IMR-90 (cell line): ENCODE results near the gene ATP10A. TPM values are rescaled to one million over a fixed set of nuclear protein-coding genes. Genes with fewer than 3 reads are reported as not detected.

Experiments
- ATAC-seq: fragments of 200-7000 bp; cut with Tn5 transposase; 2 replicates; pipeline ENCODE4 v1.9.1; 2020; ENCODE audit warnings: low read depth, mild to moderate bottlenecking, moderate library complexity
- BruUV-seq: library from RNA; stranded (reverse); fragments of 400-500 nt; replicated peaks from 2 replicates; lab custom pipeline; 2021; lab: Mats Ljungman, UMichigan
- CTCF ChIA-PET: fragments of 300-600 bp; formaldehyde crosslinking; extraction: SDS; loops from one replicate; lab custom pipeline; 2021; ENCODE audit warnings: antibody characterized with exemption; lab: Yijun Ruan, JAX
- POLR2A ChIA-PET: fragments of 300-600 bp; sonication (Branson Sonifier 250); formaldehyde crosslinking; loops from one replicate; lab custom pipeline; 2022; ENCODE audit warnings: antibody characterized with exemption; ENCODE audit not compliant: unreplicated experiment; lab: Charles Lee
- DNase-seq: peaks from one replicate; pipeline ENCODE4 v3.0.0; 2013
- H2AFZ ChIP-seq: replicated peaks from 2 replicates; pipeline ENCODE3; 2013; ENCODE audit warnings: low read length, mild to moderate bottlenecking; ENCODE audit not compliant: poor library complexity
- H2AK5ac ChIP-seq: 2 replicates; pipeline ENCODE4 v1.6.1; 2013; ENCODE audit warnings: low read depth, low read length, inconsistent platforms
- H2AK9ac ChIP-seq: replicated peaks from 2 replicates; pipeline ENCODE3; 2013; ENCODE audit warnings: mild to moderate bottlenecking, low read depth, low read length, moderate library complexity; ENCODE audit not compliant: poor library complexity
- H2BK120ac ChIP-seq: 2 replicates; pipeline ENCODE4 v1.6.1; 2013; ENCODE audit warnings: low read depth, low read length, inconsistent platforms
- H2BK15ac ChIP-seq: 3 replicates; pipeline ENCODE4 v1.6.1; 2013; ENCODE audit warnings: low read depth, low read length, inconsistent platforms
- H2BK20ac ChIP-seq: 2 replicates; pipeline ENCODE4 v1.6.1; 2013; ENCODE audit warnings: low read depth, mild to moderate bottlenecking, inconsistent platforms, low read length, moderate library complexity
- H2BK5ac ChIP-seq: 2 replicates; pipeline ENCODE4 v1.6.1; 2013; ENCODE audit warnings: mild to moderate bottlenecking, low read depth, low read length, inconsistent platforms; ENCODE audit not compliant: poor library complexity, severe bottlenecking
- H3K14ac ChIP-seq: replicated peaks from 2 replicates; pipeline ENCODE4 v1.6.1; 2013; ENCODE audit warnings: low read depth, low read length, inconsistent platforms
- H3K18ac ChIP-seq: 2 replicates; pipeline ENCODE4 v1.6.1; 2013; ENCODE audit warnings: low read depth, low read length, control low read depth
- H3K23ac ChIP-seq: 2 replicates; pipeline ENCODE4 v1.6.1; 2013; ENCODE audit warnings: low read depth, low read length, inconsistent platforms
- H3K27ac ChIP-seq: 2 replicates; pipeline ENCODE4 v1.5.1; 2013; ENCODE audit warnings: mild to moderate bottlenecking, control low read depth, low read length; ENCODE audit not compliant: insufficient read depth
- H3K27me3 ChIP-seq: 2 replicates; pipeline ENCODE4 v1.6.1; 2013; ENCODE audit warnings: low read length; ENCODE audit not compliant: control insufficient read depth, insufficient read depth
- H3K36me3 ChIP-seq: 2 replicates; pipeline ENCODE4 v1.6.1; 2013; ENCODE audit warnings: low read length, mixed read lengths; ENCODE audit not compliant: control insufficient read depth, insufficient read depth
- H3K4ac ChIP-seq: 2 replicates; pipeline ENCODE4 v1.6.1; 2013; ENCODE audit warnings: low read depth, low read length, inconsistent platforms
- H3K4me1 ChIP-seq: 2 replicates; pipeline ENCODE4 v1.6.1; 2013; ENCODE audit warnings: low read length, mixed read lengths; ENCODE audit not compliant: control insufficient read depth, insufficient read depth
- H3K4me2 ChIP-seq: 2 replicates; pipeline ENCODE4 v1.6.1; 2013; ENCODE audit warnings: low read depth, mild to moderate bottlenecking, control low read depth, low read length, moderate library complexity
- H3K4me3 ChIP-seq: 2 replicates; pipeline ENCODE4 v1.5.1; 2013; ENCODE audit warnings: low read depth, mild to moderate bottlenecking, control low read depth, low read length, moderate library complexity; ENCODE audit not compliant: insufficient read depth
- H3K56ac ChIP-seq: 2 replicates; pipeline ENCODE4 v1.6.1; 2013; ENCODE audit warnings: low read length, inconsistent platforms; ENCODE audit not compliant: insufficient read depth; ENCODE audit errors: extremely low read depth
- H3K79me1 ChIP-seq, 2 experiments: 2 replicates each; pipeline ENCODE4 v1.6.1; 2013; ENCODE audit warnings: low read length in 2 of 2, inconsistent platforms in 1 of 2, low read depth in 1 of 2
- H3K9ac ChIP-seq: 2 replicates; pipeline ENCODE4 v1.6.1; 2013; ENCODE audit warnings: low read depth, low read length, control low read depth
- H3K9me1 ChIP-seq: 2 replicates; pipeline ENCODE4 v1.6.1; 2013; ENCODE audit warnings: low read length, inconsistent platforms; ENCODE audit not compliant: insufficient read depth
- H3K9me3 ChIP-seq: 2 replicates; pipeline ENCODE4 v1.6.1; 2013; ENCODE audit warnings: low read length; ENCODE audit not compliant: control insufficient read depth, insufficient read depth
- H4K20me1 ChIP-seq: 2 replicates; pipeline ENCODE4 v1.6.1; 2013; ENCODE audit warnings: low read length, inconsistent platforms; ENCODE audit not compliant: insufficient read depth
- H4K5ac ChIP-seq: 2 replicates; pipeline ENCODE4 v1.6.1; 2013; ENCODE audit warnings: mild to moderate bottlenecking, low read depth, low read length, control low read depth
- H4K8ac ChIP-seq, 2 experiments: 2 replicates each; pipeline ENCODE4 v1.6.1; 2013; ENCODE audit warnings: low read depth in 2 of 2, low read length in 2 of 2, control low read depth in 1 of 2, inconsistent platforms in 1 of 2
- H4K91ac ChIP-seq: 2 replicates; pipeline ENCODE4 v1.6.1; 2013; ENCODE audit warnings: low read depth, low read length, inconsistent platforms; ENCODE audit not compliant: insufficient read depth
- BHLHE40 ChIP-seq: fragments of 150-350 bp; IDR thresholded peaks from 2 replicates; pipeline ENCODE4 v1.6.1; 2016; ENCODE audit warnings: mild to moderate bottlenecking, low read depth, low read length
- CEBPB ChIP-seq: IDR thresholded peaks from 2 replicates; pipeline ENCODE4 v1.6.1; 2012; ENCODE audit warnings: low read depth, low read length, improper control_type of control experiment
- CHD1 ChIP-seq: IDR thresholded peaks from 2 replicates; pipeline ENCODE4 v1.6.1; 2012; ENCODE audit warnings: low read depth, low read length, improper control_type of control experiment
- CTCF ChIP-seq: conservative IDR thresholded peaks from 2 replicates; pipeline ENCODE4 v1.5.1; 2012; ENCODE audit warnings: mild to moderate bottlenecking, low read depth, low read length, improper control_type of control experiment
- ELK1 ChIP-seq: fragments of 150-350 bp; IDR thresholded peaks from 2 replicates; pipeline ENCODE4 v1.6.1; 2016; ENCODE audit warnings: low read depth, mild to moderate bottlenecking, low read length, moderate library complexity, borderline replicate concordance
- FOS ChIP-seq: fragments of 150-350 bp; IDR thresholded peaks from 2 replicates; pipeline ENCODE4 v1.6.1; 2016; ENCODE audit warnings: low read depth, low read length
- MAFK ChIP-seq: IDR thresholded peaks from 2 replicates; pipeline ENCODE4 v1.6.1; 2012; ENCODE audit warnings: low read depth, low read length, improper control_type of control experiment
- MAZ ChIP-seq: IDR thresholded peaks from 2 replicates; pipeline ENCODE4 v1.6.1; 2012; ENCODE audit warnings: low read depth, mild to moderate bottlenecking, low read length, improper control_type of control experiment, moderate library complexity, borderline replicate concordance
- MXI1 ChIP-seq: IDR thresholded peaks from 2 replicates; pipeline ENCODE4 v1.6.1; 2012; ENCODE audit warnings: low read depth, mild to moderate bottlenecking, low read length, moderate library complexity, borderline replicate concordance
- RAD21 ChIP-seq: IDR thresholded peaks from 2 replicates; pipeline ENCODE4 v1.6.1; 2012; ENCODE audit warnings: low read length, improper control_type of control experiment
- RCOR1 ChIP-seq: IDR thresholded peaks from 2 replicates; pipeline ENCODE4 v1.6.1; 2012; ENCODE audit warnings: mild to moderate bottlenecking, low read length, improper control_type of control experiment; ENCODE audit not compliant: insufficient replicate concordance
- RFX5 ChIP-seq: IDR thresholded peaks from 2 replicates; pipeline ENCODE4 v1.8.0; 2012; ENCODE audit warnings: low read depth, mild to moderate bottlenecking, low read length, moderate library complexity
- SMC3 ChIP-seq: fragments of 150-350 bp; IDR thresholded peaks from 2 replicates; pipeline ENCODE4 v1.6.1; 2016; ENCODE audit warnings: low read depth, mild to moderate bottlenecking, antibody characterized with exemption, low read length, moderate library complexity
- WGBS, 2 experiments: methylation state at CpG; one replicate each; pipeline versions ENCODE4 v1.1.5 to v1.1.7; 2013; ENCODE audit warnings: missing lambda C conversion rate in 2 of 2; ENCODE audit not compliant: insufficient read length in 1 of 2; ENCODE audit errors: extremely low coverage in 2 of 2; 5-methylcytosine and 5-hydroxymethylcytosine counted together
- dilution Hi-C: fragments of 300-500 bp; cut with HindIII; formaldehyde crosslinking; loops from one replicate; pipeline ENCODE4 v1.14.3; 2018; ENCODE audit warnings: low sequenced_read_pairs; ENCODE audit not compliant: unreplicated experiment
- in situ Hi-C: fragments of 300-500 bp; cut with MboI; formaldehyde crosslinking; loops from 3 replicates; pipeline ENCODE4 v1.14.3; 2019; ENCODE audit warnings: low sequenced_read_pairs, inconsistent platforms, mixed read lengths
- intact Hi-C: fragments of 100-400 bp; cut with micrococcal nuclease; formaldehyde crosslinking; loops from 2 replicates; pipeline ENCODE4 v1.10.0; 2022
- polyA plus RNA-seq, 3 experiments: library from polyadenylated mRNA; depleted of rRNA; stranded (reverse); fragments of >200 nt; gene quantifications; 2 replicates each; pipeline ENCODE4 v1.2.3, GENCODE V29; 2012; ENCODE audit warnings: low replicate concordance in 1 of 3
- total RNA-seq: library from RNA; depleted of rRNA; stranded (reverse); fragments of >200 nt; gene quantifications from 2 replicates; pipeline ENCODE4 v1.2.3, GENCODE V29; 2012
- TF ChIP-seq, protein P1 (sequence below): fragments of 150-350 bp; IDR thresholded peaks from 2 replicates; pipeline ENCODE4 v1.6.1; 2017; ENCODE audit warnings: mild to moderate bottlenecking, antibody characterized with exemption, low read length, low read depth

The ATP10A gene
- total and polyA plus RNA-seq, 2 of the 4 experiments (the other 2 are of a cell fraction), result 13.8 to 16.0 TPM

- Histone ChIP-seq H3K9me1 (peaks cover 15% of the 10 kb centered on the region), H3K4me3 (no peak overlapping the region), H3K23ac (no peak overlapping the region), H3K36me3 (no peaks in the 10 kb centered on the region; the same call in 1 of the 2 replicates), H3K27ac (no peak overlapping the region), H4K8ac (no peak overlapping the region), H2BK120ac (no peak overlapping the region), H3K27me3 (no peaks in the 10 kb centered on the region), H3K9me3 (no peaks in the 10 kb centered on the region), H3K79me1 (peaks cover 10 to 62% of the 10 kb centered on the region in 2 experiments; a peak in 3 of 4 replicates), H2AK5ac (no peak overlapping the region), H3K9ac (no peak overlapping the region), H3K4ac (no peak overlapping the region), H4K5ac (no peak overlapping the region), H2BK5ac (no peak overlapping the region), H3K18ac (no peak overlapping the region), H3K14ac (no peak overlapping the region), H4K20me1 (no peaks in the 10 kb centered on the region; the same call in 1 of the 2 replicates), H3K56ac (no peak overlapping the region), H2AFZ (no peak overlapping the region), H3K4me1 (peaks cover 13% of the 10 kb centered on the region), H2AK9ac (no peak overlapping the region), H2BK20ac (no peak overlapping the region), H3K4me2 (no peak overlapping the region), H4K91ac (no peak overlapping the region), H2BK15ac (no peak overlapping the region)
- ATAC-seq (no peak), DNase-seq (no peak)
- dilution Hi-C loops (no loop called here), intact Hi-C loops (loop anchor here (1.0 to 5.0 kb wide), 2 partner anchors 37 to 194 kb away; no protein-coding TSS in a partner anchor), in situ Hi-C loops (no loop called here)
- POLR2A ChIA-PET, result no interaction called here
- no TSS peak for BruUV-seq
- CTCF ChIA-PET, result no interaction called here
- WGBS, 2 experiments, result 91% methylated on average over 10 of the region's 18 CpGs; no CpG with 5 or more reads in 1 of the 2 experiments
- TF ChIP-seq MAFK (no peak), RAD21 (no peak), ELK1 (no peak), MAZ (no peak), FOS (no peak), RCOR1 (no peak), RFX5 (no peak), SMC3 (no peak), BHLHE40 (no peak), MXI1 (no peak), CTCF (no peak), CEBPB (no peak), CHD1 (no peak)
- TF ChIP-seq, protein P1, sequence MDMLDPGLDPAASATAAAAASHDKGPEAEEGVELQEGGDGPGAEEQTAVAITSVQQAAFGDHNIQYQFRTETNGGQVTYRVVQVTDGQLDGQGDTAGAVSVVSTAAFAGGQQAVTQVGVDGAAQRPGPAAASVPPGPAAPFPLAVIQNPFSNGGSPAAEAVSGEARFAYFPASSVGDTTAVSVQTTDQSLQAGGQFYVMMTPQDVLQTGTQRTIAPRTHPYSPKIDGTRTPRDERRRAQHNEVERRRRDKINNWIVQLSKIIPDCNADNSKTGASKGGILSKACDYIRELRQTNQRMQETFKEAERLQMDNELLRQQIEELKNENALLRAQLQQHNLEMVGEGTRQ, result no peak
These were observed 122.5 kb downstream of the ATP10A start for GRCh38 chr15:25740383-25741255.
